GM19099 (cell line): ENCODE data around the gene CLEC18B.

Source experiments
- POLR2A ChIP-seq: IDR thresholded peaks from 3 replicates; pipeline ENCODE4 v1.6.1; 2011; ENCODE audit warnings: low read depth; ENCODE audit not compliant: insufficient read length; ENCODE audit errors: extremely low read depth

Gene CLEC18B

GRCh38 chr16:74450967-74451760 is 29.9 kb upstream of the CLEC18B start:
- TF ChIP-seq POLR2A, result no peak

GRCh38 chr16:74450236-74450635 is 29.0 kb upstream of the CLEC18B start:
- TF ChIP-seq POLR2A, result no peak

DNA sequence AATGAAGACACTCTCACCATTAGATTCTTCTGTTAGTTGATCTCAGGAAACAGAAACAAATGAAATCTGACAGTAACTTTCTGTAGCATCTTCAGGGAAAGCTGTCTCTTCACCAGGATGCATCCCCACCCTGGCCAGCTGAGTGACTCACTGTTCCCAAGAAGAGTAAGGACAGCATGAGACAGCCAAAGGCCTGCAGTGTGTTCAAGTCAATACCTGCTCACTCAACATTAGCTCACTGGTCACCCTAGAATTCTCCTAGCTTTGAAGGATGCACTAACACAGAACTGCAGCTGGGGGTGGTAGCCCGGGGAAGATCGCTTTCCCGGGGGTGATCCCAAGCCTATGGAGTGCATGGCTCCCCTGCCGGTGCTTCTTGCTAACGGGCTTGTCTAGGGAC is 28.2 kb upstream of the CLEC18B start:
- TF ChIP-seq POLR2A, result no peak

- TF ChIP-seq POLR2A, result no peak
Observed at GRCh38 chr16:74448990-74449389, 27.7 kb upstream of the CLEC18B start.

DNA sequence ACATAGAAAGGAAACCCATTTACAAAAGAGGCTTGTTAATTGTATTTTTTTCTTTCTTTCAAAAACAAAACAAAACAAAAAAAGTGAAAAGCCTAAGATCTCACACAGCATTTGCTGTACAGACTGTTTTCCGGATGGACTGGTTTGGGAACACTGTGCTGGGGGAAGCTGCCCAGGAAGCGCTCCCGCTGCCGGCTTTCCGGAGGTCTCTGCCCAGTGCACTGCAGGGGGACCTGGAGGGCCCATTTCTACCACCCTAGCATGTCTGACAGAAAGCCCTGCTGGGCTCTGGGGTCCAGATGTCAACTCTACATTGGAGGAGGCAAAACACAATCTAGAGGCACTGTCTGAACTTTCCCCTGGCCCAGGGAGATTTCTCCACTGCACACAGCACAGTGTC is 26.3 kb upstream of the CLEC18B start:
- no peak for TF ChIP-seq POLR2A

GRCh38 chr16:74446866-74447265 is 25.6 kb upstream of the CLEC18B start:
- TF ChIP-seq POLR2A, result no peak

DNA sequence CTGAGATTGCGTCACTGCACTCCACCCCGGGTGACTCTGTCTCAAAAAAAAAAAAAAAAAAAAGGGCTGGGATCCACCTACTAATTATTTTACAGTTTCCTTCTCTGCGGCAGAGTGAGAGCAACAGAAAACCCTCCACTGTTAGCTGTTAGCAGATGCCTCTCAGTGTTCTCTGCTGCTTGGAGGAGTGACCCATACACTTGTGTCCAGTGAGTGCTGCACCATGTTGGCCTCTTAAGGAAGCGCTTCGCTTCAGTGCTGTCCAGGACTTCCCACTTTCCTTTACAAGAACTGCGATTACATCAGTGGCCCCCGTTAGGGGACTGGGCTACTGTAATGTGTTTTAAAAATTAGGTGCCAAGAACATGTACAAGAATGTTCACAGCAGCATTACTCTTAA is 18.4 kb upstream of the CLEC18B start:
- TF ChIP-seq POLR2A, result no peak

GRCh38 chr16:74438492-74438979 is 17.3 kb upstream of the CLEC18B start:
- no peak for TF ChIP-seq POLR2A

DNA sequence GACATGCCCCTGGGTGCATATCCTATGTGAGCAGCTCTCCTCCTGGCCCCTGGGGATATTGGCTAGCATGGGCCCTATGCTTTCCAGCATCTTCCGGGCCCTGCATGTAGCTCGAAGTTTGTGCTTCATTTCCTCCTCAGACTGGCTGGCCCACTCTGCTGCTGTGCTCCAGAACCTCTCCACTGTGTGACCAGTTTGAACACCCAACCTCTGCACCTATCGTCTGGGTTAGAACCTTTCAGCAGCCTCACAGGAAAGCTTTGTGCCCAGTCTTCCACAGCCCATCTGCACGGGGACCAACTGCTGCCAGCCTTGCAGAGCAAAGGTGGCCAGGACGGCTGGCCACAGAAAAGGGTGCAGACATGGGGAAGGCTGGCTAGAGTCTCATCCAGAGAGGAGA is 10.2 kb upstream of the CLEC18B start:
- TF ChIP-seq POLR2A, result no peak

- TF ChIP-seq POLR2A, result no peak
Observed at GRCh38 chr16:74372953-74373846, 48.1 kb downstream of the CLEC18B start.

- TF ChIP-seq POLR2A, result no peak
Observed at GRCh38 chr16:74372369-74372768, 48.9 kb downstream of the CLEC18B start.

DNA sequence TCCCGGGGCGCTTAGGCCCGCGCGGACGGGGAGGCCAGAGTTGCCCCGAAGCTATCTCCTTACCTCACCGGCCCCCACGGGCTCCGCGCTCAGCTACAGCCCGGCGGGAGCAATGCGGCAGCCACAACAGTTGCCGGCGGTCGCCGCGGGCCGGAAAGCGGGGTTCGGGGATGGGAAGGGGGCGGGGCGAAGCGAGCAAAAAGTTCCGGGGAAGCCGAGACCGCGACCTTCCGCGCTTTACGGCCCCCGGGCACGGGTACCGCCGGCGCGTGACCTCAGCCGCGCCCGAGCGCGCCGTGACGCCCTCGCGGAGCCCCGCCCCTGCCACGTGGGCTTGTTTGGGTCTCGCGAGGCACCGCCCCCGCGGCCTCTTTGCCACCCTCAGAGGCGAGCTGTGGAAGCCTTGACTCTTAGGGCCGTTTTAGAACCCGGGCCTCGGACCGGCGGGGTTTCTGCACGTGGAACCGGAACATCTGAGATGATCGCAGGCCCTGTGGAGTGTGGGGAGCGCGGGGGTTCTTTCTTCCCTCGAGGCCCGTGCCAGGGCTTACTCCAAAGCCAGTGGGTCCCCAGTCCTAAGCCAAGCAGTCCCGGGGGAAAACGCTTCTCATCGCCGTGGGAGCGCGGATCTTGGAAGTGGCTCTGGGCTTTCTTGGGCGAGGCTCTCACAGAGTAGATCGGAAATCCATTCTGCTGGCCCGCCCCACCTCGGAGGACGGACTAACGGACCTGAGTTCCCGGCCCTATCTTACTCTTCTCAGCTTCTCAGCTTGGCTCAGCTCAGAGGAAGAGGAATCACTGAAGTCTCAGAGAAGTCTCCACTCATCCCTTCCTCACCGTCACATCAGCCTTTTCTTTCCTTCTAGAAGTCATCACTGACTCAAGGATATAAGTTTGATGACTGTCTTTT is 53.0 kb downstream of the CLEC18B start:
- peak; percentile 47 for TF ChIP-seq POLR2A
